Midbrain (tissue), 1 donor: ENCODE measurements around the gene PTGER1.

Experiments
- DNase-seq: peaks from one replicate; lab custom pipeline; 2025; lab: John Stamatoyannopoulos, UW

The PTGER1 gene

GRCh38 chr19:14441041-14441938 is 33.9 kb downstream of the PTGER1 start:
- DNase-seq, result no peak

DNA sequence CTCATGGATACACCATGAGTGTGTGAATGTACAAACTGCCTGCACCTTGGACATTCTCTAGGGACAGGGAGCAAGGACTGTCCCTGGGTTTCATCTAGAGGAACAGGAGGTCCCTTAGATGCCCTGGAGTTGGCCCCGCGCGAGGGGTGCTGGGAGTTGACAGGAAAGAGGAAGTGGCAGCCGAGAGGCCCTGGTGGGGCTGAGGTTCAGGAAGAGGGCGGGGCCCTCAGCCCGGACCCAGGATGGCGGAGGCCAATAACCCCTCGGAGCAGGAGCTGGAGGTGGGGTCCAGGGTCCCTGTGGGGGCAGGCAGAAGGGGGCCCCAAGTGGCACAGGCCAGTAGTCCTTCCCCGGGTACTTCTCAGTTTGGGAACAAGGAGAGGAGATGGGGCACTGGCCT is 35.1 kb downstream of the PTGER1 start:
- DNase-seq, result peak; percentile 15

DNA sequence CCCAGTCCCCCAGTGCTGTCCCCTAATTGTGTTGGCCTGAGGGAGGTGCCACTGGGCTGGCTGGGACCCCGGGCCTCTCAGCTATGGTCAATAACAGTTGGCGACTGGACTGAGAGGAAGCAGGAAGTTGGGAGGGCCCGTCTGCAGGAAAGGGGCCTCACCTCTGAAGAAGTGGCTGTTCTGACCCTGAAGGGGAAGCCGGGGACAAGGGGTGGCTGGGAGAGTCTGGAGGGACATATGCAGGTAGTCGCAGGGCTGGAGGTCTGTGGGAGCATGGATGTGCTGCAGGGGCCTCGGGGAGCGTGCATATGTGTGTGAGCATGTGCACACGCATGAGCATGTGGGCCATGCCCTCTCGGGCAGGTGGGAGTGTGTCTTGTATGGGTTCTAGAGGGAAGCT is 36.1 kb downstream of the PTGER1 start:
- no peak for DNase-seq

DNA sequence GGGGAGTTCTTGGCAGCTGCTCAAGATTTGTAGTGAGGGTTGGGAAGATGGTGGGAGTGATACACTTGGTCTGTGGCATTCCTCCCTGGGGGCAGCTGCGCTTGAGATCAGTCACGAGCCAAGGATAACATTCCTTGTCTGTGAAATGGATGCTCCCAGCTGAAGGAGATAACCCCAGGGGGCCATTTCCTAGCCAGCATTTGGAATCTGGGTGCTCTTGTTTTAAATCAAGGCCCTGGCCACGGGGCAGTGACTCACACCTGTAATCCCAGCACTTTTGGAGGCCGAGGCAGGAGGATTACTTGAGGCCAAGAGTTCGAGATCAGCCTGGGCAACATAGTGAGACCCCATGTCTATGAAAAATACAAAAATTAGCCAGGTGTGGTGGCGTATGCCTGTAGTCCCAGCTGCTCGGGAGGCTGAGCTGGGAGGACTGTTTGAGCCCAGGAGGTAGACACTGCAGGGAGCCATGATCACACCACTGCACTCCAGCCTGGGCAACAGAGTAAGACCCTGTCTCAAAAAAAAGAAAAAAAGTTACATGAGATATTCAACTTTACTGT is 37.5 kb downstream of the PTGER1 start:
- no peak for DNase-seq

- DNase-seq, result no peak
These were observed 39.7 kb downstream of the PTGER1 start for GRCh38 chr19:14435320-14436050.

DNA sequence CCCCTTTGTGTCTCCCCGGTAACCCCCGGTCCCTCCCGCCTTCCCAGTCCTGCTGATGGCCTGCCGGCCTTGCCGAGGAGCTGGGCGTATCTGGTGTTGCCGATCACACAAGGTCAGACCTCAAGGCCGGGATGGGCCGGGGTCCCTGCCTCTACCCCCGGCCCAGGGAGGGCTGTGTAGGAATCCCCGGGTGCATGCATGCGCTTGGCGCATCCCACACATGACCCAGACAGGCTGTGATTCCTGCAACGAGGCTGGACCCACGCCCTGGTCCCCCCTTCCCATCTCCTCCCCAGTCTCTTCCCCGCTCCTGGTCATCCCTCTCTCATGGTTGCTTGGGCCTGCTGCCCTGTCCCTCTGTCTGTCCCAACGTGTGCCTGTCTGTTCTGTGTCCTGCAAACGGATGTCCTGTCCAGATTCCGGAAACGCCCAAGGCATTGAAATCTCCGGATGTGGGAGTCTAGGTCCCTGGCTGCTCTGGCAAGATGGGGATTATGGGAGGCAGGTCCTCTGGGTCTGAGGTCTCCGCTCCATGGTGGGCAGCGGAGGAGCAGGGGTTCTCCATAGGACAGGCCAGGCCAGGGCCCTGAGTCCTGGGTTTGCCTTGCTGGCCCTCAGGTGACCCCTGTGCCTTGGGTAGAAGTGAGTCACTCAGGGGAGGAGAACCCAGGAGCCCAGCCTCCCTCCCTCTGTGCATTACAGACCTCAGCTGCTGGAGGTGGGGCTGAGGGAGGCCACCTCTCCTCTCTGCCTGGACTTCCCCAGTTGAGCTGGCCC is 40.4 kb downstream of the PTGER1 start:
- no peak for DNase-seq

DNA sequence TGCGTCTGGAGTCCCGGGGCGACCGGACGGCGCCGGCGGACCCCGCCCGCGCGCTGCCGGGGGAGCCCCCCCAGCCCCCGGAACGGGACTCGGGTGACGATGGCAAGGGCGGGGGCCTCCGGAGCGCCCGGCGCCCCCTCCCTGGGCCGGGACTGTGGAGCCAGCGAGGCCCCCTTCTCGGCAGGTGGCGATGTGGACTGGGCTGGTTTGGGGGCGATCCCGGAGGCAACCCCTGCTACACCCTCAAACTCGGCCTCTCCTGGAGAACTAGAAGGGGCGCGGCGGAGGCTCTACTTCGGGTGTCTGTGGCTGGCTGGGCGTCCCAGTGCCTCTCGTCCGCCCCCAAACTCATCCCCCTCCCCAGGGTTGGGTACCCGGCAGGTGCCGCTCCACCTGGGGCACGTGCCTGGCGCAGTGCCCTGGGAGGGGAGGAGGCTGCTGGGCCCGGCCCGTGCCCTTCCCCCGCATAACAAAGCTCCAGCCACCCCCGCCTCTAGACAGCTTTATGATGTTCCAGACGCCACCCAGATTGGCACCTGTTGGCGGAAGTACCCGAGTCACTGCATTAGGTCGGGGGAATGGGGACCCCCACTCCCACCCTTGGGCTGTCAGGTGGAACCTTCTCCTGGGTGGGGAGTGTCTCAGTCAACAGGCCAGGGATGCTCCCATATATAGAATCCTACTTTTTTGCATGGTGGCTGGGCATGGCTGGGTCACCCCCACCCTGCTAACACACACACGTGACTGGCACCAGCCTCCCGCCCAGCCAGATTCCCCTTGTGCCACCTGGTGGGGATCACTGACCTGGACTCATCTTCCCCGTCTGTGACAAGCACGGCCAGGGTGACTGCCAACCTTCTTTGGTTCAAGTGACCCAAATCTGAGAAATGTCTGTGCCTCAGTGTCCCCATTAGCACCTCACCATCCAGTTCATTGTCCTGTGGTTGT is 41.3 kb downstream of the PTGER1 start:
- no peak for DNase-seq

- peak; percentile 68 for DNase-seq
These were observed 42.2 kb downstream of the PTGER1 start, which contains the start of gene PKN1 for GRCh38 chr19:14432791-14433553. TSS of gene PKN1 (plus strand) at chr19:14433306. CDS start at chr19:14433522, 216 bp downstream.

DNA sequence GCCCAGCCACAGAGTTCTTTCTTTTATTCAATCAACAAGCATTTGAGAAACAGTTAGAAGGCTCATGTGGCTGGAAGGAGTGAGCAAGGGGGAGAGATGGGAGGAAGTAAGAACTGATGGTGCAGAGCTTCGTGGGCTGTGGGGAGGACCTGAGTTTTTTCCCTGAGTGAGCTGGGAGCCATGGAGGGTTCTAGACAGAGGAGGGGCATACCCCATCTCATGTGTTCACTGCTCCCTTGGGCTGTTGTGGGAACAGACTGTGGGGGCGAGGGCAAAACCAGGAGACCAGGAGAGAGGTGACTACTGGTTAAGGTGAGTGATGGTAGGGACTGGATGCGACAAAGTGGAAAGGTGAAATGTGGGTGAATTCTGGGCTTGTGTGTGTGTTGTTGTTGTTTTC is 44.4 kb downstream of the PTGER1 start:
- DNase-seq, result no peak

GRCh38 chr19:14428882-14429416 is 46.2 kb downstream of the PTGER1 start:
- DNase-seq, result no peak

DNA sequence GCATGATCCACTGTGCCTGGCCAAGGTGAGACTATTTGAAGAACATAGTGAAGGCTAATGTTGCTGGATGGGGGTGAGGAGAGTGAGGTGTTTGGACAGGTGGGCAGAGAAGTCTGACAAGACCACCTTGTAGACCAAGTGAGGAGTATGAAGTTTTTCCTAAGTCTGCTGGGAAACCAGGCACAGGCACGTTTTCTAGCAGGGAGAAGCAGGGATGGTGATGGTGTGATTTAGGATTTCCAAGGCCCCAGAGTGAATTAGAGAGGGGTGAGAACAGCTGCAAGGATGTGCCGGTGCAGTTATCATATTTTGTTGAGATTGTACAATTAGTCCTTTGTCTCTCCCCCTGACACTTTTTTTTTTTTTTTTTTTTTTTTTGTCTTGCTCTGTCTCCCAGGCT is 47.7 kb downstream of the PTGER1 start:
- no peak for DNase-seq

GRCh38 chr19:14425696-14426138 is 49.4 kb downstream of the PTGER1 start:
- no peak for DNase-seq
